Measurements from ENCODE around the gene LILRA5. TPM values are rescaled to one million over a fixed set of nuclear protein-coding genes. Genes with fewer than 3 reads are reported as not detected.
A peak's percentile ranks its signal among the peaks of the same experiment; 100 is the strongest.
"Not testable (repeated sequence)": the region's sequence is repeated elsewhere in the genome, so short reads cannot be mapped to it uniquely, and the experiment has no call there.

The LILRA5 gene
- total RNA-seq, 1 experiment from 2014 or later: not detected

GRCh38 chr19:54281007-54281728, 31.8 kb downstream of the LILRA5 start, which contains the start of gene LILRB2:
Gene LILRB2, minus strand, starts transcription at chr19:54281110. Its CDS starts 614 bp downstream, at chr19:54280496.
- in situ Hi-C loops (cut with HindIII; ENCODE audit: low pct_unique_long_range_greater_than_20kb, low sequenced_read_pairs): no loop called here
- DNase-seq (ENCODE audit: low read depth): no peak

GRCh38 chr19:54280441-54280840, 32.5 kb downstream of the LILRA5 start:
- in situ Hi-C loops (cut with HindIII; ENCODE audit: low pct_unique_long_range_greater_than_20kb, low sequenced_read_pairs); DNase-seq (ENCODE audit: low read depth): not testable (repeated sequence)

GRCh38 chr19:54280025-54280424, 32.9 kb downstream of the LILRA5 start:
- in situ Hi-C loops (cut with HindIII; ENCODE audit: low pct_unique_long_range_greater_than_20kb, low sequenced_read_pairs); DNase-seq (ENCODE audit: low read depth): not testable (repeated sequence)

GRCh38 chr19:54279406-54279962, 33.5 kb downstream of the LILRA5 start:
- no peak for DNase-seq (ENCODE audit: low read depth)
- in situ Hi-C loops (cut with HindIII; ENCODE audit: low pct_unique_long_range_greater_than_20kb, low sequenced_read_pairs): no loop called here

GRCh38 chr19:54278571-54279195, 34.3 kb downstream of the LILRA5 start:
- in situ Hi-C loops (cut with HindIII; ENCODE audit: low pct_unique_long_range_greater_than_20kb, low sequenced_read_pairs); DNase-seq (ENCODE audit: low read depth): not testable (repeated sequence)

- in situ Hi-C loops (cut with HindIII; ENCODE audit: low pct_unique_long_range_greater_than_20kb, low sequenced_read_pairs); DNase-seq (ENCODE audit: low read depth): not testable (repeated sequence)
Measured at GRCh38 chr19:54278056-54278455, 34.9 kb downstream of the LILRA5 start.

GRCh38 chr19:54277111-54277615, 35.8 kb downstream of the LILRA5 start:
- in situ Hi-C loops (cut with HindIII; ENCODE audit: low pct_unique_long_range_greater_than_20kb, low sequenced_read_pairs); DNase-seq (ENCODE audit: low read depth): not testable (repeated sequence)

GRCh38 chr19:54275951-54276350, 37.0 kb downstream of the LILRA5 start:
- DNase-seq (ENCODE audit: low read depth): no peak
- in situ Hi-C loops (cut with HindIII; ENCODE audit: low pct_unique_long_range_greater_than_20kb, low sequenced_read_pairs): no loop called here

GRCh38 chr19:54274516-54274915, 38.5 kb downstream of the LILRA5 start:
- in situ Hi-C loops (cut with HindIII; ENCODE audit: low pct_unique_long_range_greater_than_20kb, low sequenced_read_pairs); DNase-seq (ENCODE audit: low read depth): not testable (repeated sequence)

GRCh38 chr19:54273821-54274220, 39.1 kb downstream of the LILRA5 start:
- DNase-seq (ENCODE audit: low read depth): no peak
- in situ Hi-C loops (cut with HindIII; ENCODE audit: low pct_unique_long_range_greater_than_20kb, low sequenced_read_pairs): no loop called here

GRCh38 chr19:54272181-54272580, 40.8 kb downstream of the LILRA5 start:
- DNase-seq (ENCODE audit: low read depth): not testable (repeated sequence)

GRCh38 chr19:54271587-54271986, 41.4 kb downstream of the LILRA5 start:
- DNase-seq (ENCODE audit: low read depth); in situ Hi-C loops (cut with HindIII; ENCODE audit: low pct_unique_long_range_greater_than_20kb, low sequenced_read_pairs): not testable (repeated sequence)

More at GRCh38 chr19:54272181-54272580, 40.8 kb downstream of the LILRA5 start:
- in situ Hi-C loops (cut with HindIII; ENCODE audit: low pct_unique_long_range_greater_than_20kb, low sequenced_read_pairs): not testable (repeated sequence)

GRCh38 chr19:54271106-54271505, 41.9 kb downstream of the LILRA5 start:
- DNase-seq (ENCODE audit: low read depth): no peak
- in situ Hi-C loops (cut with HindIII; ENCODE audit: low pct_unique_long_range_greater_than_20kb, low sequenced_read_pairs): no loop called here

GRCh38 chr19:54268936-54269335, 44.0 kb downstream of the LILRA5 start:
- DNase-seq (ENCODE audit: low read depth): no peak
- in situ Hi-C loops (cut with HindIII; ENCODE audit: low pct_unique_long_range_greater_than_20kb, low sequenced_read_pairs): no loop called here

GRCh38 chr19:54266133-54266532, 46.8 kb downstream of the LILRA5 start:
- in situ Hi-C loops (cut with HindIII; ENCODE audit: low pct_unique_long_range_greater_than_20kb, low sequenced_read_pairs): no loop called here
- DNase-seq (ENCODE audit: low read depth): peak; percentile 47

- DNase-seq (ENCODE audit: low read depth): no peak
- in situ Hi-C loops (cut with HindIII; ENCODE audit: low pct_unique_long_range_greater_than_20kb, low sequenced_read_pairs): no loop called here
Measured at GRCh38 chr19:54262470-54262869, 50.5 kb downstream of the LILRA5 start.

- no peak for DNase-seq (ENCODE audit: low read depth)
- in situ Hi-C loops (cut with HindIII; ENCODE audit: low pct_unique_long_range_greater_than_20kb, low sequenced_read_pairs): no loop called here
Measured at GRCh38 chr19:54262066-54262465, 50.9 kb downstream of the LILRA5 start.

GRCh38 chr19:54257116-54257480, 55.9 kb downstream of the LILRA5 start, which contains the start of gene LILRB5:
Gene LILRB5, minus strand, starts transcription at chr19:54257273. Its CDS starts 80 bp downstream, at chr19:54257193.
- in situ Hi-C loops (cut with HindIII; ENCODE audit: low pct_unique_long_range_greater_than_20kb, low sequenced_read_pairs): no loop called here
- no peak for DNase-seq (ENCODE audit: low read depth)

Measured in Caki2 (cell line).